ENCODE results near the gene FYCO1.
"Not testable (repeated sequence)": the region's sequence is repeated elsewhere in the genome, so short reads cannot be mapped to it uniquely, and the experiment has no call there.

GRCh38 chr3:45997499-45997898 lies 1.9 kb upstream of the FYCO1 start:
- not testable (repeated sequence) for TF ChIP-seq TAF1, POLR2AphosphoS5, POLR2A (IDR thresholded peaks at IDR 0.05; ENCODE audit: low read depth, low read length)
